ENCODE results near the gene FOXP1. TPM values are rescaled to one million over a fixed set of nuclear protein-coding genes. Genes with fewer than 3 reads are reported as not detected.

The FOXP1 gene
- total RNA-seq, 2 donors from 2014 or later, result 109 to 112 TPM

DNA sequence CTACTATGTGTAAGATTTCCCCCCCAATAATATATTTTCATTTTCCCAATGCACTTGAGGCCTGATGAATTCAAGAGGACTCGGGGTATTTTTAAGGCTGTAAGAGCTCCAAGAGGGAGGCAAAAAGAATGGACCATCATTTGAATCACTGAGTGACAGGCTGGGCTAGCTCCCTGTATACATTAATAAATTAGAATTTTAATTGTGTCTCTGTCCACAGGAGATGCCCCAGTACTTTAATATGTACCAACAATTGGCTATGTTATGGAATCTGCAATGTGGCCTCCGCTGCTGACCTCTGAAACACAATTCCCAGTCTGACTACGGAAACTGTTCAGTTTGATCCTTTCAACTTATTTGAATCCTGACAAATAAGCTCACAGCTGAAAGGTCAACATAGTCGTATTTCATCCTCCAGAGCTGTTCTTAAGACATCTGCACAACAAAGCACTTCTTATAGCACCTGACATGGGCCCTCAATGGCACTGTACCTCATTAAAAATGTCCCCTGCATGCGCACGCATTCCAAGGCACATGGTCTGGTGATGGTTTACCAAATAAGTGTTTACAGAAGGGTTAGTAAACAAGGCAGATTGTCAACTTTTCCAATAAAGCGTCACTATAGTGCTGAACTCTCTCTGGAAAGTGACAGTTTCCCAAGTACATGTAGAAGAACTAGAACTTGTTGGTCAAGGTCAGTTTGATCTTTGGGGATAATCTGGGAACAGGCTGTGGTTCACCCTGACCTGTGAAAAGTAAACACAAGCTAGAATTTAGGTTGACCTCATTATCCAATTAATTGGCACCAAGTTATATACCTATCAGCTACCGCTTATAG lies 472.9 kb downstream of the FOXP1 start:
- DNase-seq (ENCODE audit: low spot score), result no peak
- intact Hi-C loops (cut with DNase I), result no loop called here

- DNase-seq (ENCODE audit: low spot score), result no peak
- intact Hi-C loops (cut with DNase I), result no loop called here
Measured at GRCh38 chr3:71109977-71110285, 473.6 kb downstream of the FOXP1 start.

- no peak for DNase-seq (ENCODE audit: low spot score)
- intact Hi-C loops (cut with DNase I), result no loop called here
Measured at GRCh38 chr3:71109241-71109976, 474.1 kb downstream of the FOXP1 start.

- intact Hi-C loops (cut with DNase I), result no loop called here
- DNase-seq (ENCODE audit: low spot score), result no peak
Measured at GRCh38 chr3:71107926-71108325, 475.6 kb downstream of the FOXP1 start.

DNA sequence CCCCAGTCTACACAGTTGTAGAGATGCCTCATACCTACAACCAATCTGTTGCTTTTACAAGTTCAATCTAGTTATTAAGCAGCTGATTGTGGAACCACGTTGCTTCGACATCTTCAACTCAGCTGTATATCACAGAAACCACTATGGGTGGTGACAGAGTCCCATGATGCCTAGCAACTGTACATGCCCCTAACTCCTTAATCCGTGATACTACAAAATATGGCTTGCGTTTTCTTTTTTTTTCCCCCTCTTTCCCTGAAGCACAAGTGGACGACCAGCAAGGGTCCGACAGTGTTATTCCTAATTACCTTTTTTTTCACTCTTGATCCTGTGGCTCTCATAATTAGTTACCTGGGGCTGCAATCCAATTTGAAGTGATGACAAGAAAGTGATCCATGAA lies 478.6 kb downstream of the FOXP1 start:
- no peak for DNase-seq (ENCODE audit: low spot score)
- intact Hi-C loops (cut with DNase I), result no loop called here

DNA sequence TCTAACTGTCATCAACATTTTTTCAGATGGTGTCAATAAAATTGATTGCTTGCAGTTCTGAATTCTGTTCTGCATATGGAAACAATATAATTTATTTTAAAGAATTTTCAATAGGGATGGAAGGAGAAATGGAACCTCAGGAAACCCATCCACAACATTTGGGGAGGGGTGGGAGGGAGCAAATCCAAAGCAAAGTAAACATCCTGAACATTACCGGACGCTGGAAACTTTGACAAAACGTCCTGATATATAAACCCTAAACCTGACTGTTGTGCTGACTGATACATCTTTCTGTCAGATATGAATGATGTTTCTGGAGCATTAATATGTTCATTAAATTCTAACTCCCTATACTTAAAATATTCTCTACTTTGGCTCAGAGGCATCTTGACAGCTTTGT lies 479.0 kb downstream of the FOXP1 start:
- intact Hi-C loops (cut with DNase I), result no loop called here

DNA sequence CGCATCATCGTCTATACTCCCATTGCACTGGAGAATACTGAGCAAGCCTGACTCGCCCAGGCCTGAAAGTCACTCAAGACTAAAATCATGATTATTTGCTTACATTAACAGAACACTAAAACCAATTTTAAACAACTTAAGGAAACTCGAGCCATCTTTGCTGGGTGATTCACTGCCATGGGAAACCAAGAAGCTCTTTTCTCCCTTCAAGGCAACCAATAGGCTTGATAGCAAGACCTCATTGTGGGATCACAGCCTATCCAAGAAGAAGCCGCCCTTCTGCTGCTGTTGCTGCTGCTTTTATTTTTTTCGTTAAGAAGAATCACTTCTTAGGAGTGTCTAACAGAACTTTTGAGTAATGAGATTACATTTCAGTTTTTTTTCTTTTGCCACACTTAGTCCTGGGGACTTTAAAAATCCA lies 479.4 kb downstream of the FOXP1 start:
- intact Hi-C loops (cut with DNase I), result no loop called here

More for the DNA sequence above, 479.0 kb downstream of the FOXP1 start:
- DNase-seq (ENCODE audit: low spot score), result no peak

GRCh38 chr3:71103430-71103921 lies 480.1 kb downstream of the FOXP1 start:
- peak; percentile 89 for DNase-seq (ENCODE audit: low spot score)
- intact Hi-C loops (cut with DNase I), result no loop called here

More for the DNA sequence above, 479.4 kb downstream of the FOXP1 start:
- no peak for DNase-seq (ENCODE audit: low spot score)

DNA sequence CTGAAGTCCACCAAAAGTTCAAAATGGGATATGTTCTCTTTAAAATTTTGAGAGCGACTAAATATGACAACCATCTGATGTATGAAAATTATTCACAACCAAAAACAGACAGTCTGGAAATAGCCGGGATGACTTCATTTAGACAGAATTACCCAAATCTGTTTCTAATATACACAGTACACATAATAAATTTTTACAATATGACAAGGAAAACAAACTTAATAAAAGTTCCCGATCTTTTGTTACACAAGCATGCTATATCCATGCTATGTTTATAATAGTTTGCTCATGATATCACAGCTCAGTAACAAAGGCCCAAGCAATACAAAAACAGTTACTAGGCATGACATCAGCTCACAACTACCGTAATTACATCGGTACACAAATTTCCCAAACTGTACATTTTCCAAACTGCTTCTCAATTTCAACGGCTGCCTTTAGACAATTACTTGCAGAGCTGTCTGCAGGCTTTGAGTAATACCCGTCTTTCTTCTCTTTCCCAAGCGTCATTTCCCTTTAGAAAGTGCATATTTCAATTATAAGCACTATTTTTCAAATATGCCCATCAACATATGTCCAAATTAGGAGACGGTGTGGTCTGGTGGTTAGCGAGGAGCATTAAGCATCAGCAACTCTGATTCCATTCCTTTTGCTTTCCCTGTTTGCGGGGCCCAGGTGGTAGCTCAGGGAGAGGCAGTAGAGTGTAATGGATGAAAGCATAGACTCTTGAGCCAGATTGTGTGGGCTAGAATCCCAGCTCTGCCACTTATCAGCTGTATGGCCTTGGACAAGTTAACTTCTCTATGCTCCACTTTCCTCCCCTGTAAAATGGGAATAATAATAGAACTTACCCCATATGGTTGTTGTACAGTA lies 481.2 kb downstream of the FOXP1 start:
- intact Hi-C loops (cut with DNase I), result no loop called here
- DNase-seq (ENCODE audit: low spot score), result no peak

DNA sequence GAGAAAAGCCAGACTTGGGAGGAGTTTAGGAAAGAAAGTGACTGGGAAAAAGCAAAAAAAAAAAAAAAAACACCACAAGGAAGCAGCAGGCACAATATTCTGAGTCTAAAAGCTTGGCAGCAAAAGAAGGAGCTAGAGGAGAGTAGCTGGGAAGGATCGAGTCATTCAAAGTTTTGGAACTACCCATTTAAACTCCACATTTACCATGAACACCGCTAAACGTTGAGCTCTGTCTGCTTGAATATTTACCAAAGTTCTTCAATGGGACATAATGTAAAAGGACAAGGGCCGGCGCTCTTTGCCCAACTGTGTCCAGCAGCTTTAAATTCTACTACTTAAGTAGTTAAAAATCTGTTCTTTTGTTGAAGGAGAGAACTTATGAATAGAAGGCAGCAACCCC lies 481.9 kb downstream of the FOXP1 start:
- intact Hi-C loops (cut with DNase I), result no loop called here
- DNase-seq (ENCODE audit: low spot score), result no peak

- intact Hi-C loops (cut with DNase I), result no loop called here
- no peak for DNase-seq (ENCODE audit: low spot score)
Measured at GRCh38 chr3:71101014-71101413, 482.5 kb downstream of the FOXP1 start.

DNA sequence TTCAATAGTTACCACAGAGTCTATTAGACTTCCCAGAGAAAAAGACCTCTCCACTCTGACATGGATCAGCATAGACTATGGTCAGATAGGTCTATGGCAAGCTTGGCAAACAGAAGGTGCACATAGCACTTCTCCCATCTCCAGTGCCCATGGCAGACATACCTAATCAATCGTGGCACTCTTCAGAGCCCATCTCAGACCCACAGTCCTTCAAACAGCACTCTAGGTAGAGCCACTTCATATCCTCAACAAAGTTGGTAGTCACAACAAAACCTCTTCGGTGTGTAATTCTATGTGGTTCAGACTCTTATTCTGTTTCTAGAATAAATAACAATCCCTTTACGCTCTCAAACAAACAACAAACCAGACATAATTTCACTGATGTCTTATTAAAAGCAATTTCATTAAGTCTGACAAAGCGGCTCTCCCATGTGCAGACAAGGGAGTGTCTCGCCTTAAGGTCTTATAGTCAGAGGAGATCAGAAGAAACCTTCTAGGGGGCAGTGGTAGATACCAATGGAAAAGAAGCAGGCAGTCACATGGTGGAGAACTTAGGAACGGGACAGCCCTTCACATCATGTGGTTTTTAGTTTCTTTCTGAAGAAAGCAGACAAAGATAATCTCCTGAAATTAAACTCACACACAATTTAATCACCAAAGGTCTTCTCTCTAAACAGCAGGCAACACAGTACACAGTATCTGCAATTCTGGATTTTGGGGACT lies 483.4 kb downstream of the FOXP1 start:
- intact Hi-C loops (cut with DNase I), result no loop called here
- no peak for DNase-seq (ENCODE audit: low spot score)

DNA sequence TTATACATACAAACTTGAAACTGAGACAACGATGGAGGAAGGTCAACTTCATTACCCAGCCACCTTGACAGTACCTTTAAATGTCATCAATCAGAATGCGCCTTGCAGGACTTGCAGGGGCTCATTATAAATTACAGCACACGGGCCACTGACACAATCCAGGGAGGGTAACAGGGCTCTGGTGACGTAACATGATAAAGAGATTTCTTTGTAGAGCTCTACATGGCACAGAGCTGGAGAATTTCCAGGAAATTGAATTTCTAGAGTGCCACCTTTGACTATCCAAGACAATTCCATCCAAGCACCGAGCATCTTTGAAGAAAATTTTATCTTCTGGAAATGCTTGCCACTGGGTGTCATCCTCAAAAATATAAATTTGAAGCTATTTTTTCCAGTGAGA lies 486.0 kb downstream of the FOXP1 start:
- no peak for DNase-seq (ENCODE audit: low spot score)
- intact Hi-C loops (cut with DNase I), result no loop called here

DNA sequence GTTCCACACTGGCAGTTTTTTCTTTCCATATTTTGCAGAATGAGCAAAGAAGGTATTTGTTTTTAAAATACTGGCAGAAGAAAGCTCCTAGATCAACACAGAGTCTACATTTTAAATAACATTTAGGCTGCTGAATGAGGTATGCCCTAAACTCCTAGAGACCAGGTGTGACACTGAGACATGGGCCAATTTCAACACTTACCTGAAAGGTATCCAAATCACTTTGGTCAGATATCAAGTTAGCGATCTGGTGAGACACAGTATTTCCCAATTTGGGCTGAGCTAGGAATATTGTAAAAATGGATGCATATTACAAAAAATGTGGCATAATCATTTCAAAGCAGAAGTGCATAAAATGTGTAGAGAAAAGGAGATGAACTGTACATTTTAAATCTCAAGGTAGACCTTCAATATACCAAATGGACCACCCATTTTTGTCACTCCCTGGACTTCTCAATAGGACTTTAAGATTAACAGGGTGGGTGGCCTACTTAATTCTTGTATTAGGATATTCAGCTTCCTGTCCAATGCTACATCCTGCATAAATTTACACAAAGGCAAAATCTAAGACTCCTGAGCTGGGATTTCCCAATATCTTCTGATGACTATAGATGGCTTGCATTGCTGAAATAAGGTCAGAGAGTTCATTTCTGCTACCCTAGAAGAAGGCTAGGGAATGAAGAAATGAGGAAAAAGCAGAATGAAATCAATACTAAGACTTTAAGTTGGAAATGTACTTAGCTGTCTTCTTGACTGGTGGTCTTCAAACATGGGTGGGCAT lies 487.8 kb downstream of the FOXP1 start:
- intact Hi-C loops (cut with DNase I), result no loop called here

DNA sequence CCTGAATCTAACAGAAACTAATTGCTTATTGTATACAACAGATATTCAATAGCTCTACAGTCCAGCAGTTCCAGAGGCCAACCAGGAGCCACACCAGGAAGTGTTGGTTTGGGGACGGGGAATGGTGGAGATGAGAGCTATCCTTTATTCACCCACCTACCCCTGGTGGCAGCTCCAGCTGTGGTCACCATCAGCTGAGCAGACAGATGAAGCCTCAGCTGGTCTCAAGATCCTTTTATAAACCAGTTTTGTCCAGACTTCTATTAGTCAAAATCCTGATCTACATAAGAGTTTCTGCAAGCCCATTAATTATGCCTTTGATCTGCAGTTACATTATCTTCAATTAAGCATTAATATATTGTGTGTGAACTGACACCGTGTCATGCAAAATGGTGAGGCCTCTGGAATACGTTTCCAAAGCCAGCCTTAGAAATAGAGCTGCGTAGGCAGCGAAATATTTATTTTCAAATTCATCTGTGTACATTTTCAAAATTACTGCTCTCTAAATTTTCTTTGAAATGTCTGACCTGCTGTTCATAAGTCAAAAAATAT lies 488.8 kb downstream of the FOXP1 start:
- intact Hi-C loops (cut with DNase I), result no loop called here
- DNase-seq (ENCODE audit: low spot score), result no peak

More for the DNA sequence above, 487.8 kb downstream of the FOXP1 start:
- DNase-seq (ENCODE audit: low spot score), result no peak

- DNase-seq (ENCODE audit: low spot score), result no peak
- intact Hi-C loops (cut with DNase I), result no loop called here
Measured at GRCh38 chr3:71092665-71093064, 490.9 kb downstream of the FOXP1 start.

DNA sequence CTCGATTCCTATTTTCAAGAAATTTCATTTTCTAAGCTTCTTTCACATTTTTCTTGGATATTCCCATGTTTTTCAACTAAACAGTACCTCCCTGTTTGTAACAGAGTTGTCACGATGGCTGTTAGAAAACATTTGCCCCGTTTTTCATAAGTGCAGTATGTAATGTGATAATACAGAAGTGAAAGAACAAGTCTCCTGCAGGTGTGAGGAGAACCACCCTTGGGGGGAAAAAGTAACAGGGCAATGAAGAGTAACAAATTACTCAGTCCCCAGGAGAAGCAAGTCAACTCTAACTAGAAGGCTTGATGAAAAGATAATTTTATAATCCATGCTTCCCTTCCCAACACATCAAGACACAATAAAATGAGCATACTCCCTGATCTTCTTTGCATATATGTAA lies 493.3 kb downstream of the FOXP1 start:
- intact Hi-C loops (cut with DNase I), result no loop called here
- no peak for DNase-seq (ENCODE audit: low spot score)

DNA sequence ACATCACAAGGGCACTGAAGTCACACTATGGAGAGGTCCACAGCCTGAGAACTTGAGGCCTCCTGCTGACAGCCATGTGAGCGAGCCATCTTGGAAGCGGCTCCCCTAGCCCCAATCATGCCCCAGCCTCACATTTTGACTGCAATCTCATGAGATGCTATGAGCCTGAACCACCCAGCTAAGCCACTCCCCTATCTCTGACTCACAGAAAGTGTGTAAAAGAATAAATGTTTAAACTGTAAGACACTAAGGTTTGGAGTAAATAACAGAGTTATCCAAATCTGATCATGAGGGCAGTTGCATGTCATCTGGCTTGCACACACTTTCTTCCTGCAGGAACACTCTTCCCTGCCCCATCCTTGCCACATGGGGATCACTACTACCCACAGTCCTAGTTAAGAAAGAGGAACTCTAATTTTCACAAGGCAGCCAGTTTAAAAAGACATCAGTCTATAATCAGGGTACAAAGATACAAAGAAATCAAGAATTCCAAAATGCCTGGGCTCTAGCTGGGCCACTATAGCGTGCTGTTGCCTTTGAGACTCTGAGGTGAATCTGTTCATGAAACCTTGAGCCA lies 494.2 kb downstream of the FOXP1 start:
- DNase-seq (ENCODE audit: low spot score), result no peak
- intact Hi-C loops (cut with DNase I), result no loop called here
